ENCODE measurements around the gene ZFP36.

ZFP36 gene

DNA sequence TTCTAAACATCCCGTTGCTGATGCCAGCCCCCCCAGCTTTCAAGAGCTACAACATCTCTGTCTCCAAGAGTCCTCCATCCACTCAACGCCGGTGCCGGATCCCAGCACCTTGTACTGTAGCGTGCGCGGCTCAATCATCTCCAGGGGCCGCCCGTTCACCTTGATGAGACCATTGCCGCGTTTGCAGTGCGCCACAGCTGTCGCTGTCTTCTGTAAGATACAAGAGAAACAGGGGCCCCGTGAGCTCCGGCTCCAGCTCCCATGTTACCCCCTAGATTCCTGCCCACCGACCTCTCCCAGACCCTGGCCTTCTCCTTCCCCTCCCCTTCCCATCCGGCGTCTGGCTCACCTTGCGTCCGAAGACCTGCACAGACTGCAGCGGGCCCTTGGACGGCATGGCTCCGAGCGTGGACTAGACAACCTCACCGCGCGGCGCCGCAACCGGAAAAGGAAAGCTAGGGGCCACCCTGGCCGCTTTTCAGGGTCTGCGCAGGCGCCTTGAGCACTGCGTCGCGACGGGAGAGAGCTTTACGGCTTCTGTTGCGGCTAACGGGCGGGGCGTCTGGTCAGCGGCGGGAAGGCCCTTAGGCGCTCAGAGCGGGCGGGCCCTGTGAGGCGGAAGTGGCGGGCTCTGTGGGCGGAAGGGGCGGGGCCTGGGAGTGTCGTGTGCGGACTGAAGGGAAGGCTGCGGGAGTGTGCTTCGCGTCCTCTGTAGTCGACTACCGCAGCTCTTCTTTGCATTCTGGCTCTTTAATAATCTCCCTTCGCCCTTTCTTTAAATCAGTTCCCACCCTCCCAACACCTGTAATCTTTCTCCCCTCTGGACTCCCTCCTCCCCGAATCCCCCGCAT is 29.1 kb downstream of the ZFP36 start, which contains the start of gene RPS16:
Gene RPS16 (minus strand): TSS at position 451 of the 851 bp plus-strand sequence. CDS start 54 bp downstream, at position 397.
- H3K9ac ChIP-seq (ENCODE audit: low read depth, low read length, poor library complexity), result peak within 1 kb of the TSS; percentile 99
- no peak within 1 kb of the TSS for H2BK15ac ChIP-seq (ENCODE audit: low read length)
- no peaks in the 10 kb centered on the region for H3K9me3 ChIP-seq (replicated peaks in 1 of 2; ENCODE audit: control insufficient read depth in 2 of 2, insufficient read depth in 1 of 2, low read depth in 1 of 2, low read length in 2 of 2)
- peak within 1 kb of the TSS; percentile 14 for H2BK12ac ChIP-seq (ENCODE audit: low read length)
- peak within 1 kb of the TSS; percentile 100 for H3K23ac ChIP-seq (ENCODE audit: low read depth, low read length, poor library complexity)
- peak within 1 kb of the TSS; percentile 85 for H3K14ac ChIP-seq (ENCODE audit: low read length)
- peak within 1 kb of the TSS; percentile 97 for H3K18ac ChIP-seq (ENCODE audit: low read length)
- H3K4me3 ChIP-seq (ENCODE audit: low read length in 2 of 2), result peak within 1 kb of the TSS; percentile 68 to 97
- no peaks in the 10 kb centered on the region for H3K27me3 ChIP-seq (ENCODE audit: control insufficient read depth in 3 of 3, insufficient read depth in 3 of 3, low read depth in 1 of 3, low read length in 3 of 3)
- no CpG with 5 or more reads among the region's 61 CpGs for WGBS, 2 donors (ENCODE audit: extremely low coverage in 2 of 2, insufficient read length in 2 of 2, insufficient replicate concordance in 1 of 2)
- peaks cover 3 to 9% of the 10 kb centered on the region in 2 donors for H3K4me1 ChIP-seq (ENCODE audit: control insufficient read depth in 2 of 2, insufficient read depth in 1 of 2, low read depth in 1 of 2, low read length in 2 of 2)
- no peak within 1 kb of the TSS for H4K8ac ChIP-seq (ENCODE audit: low read depth, low read length)
- H2AK5ac ChIP-seq (ENCODE audit: low read depth, low read length), result peak within 1 kb of the TSS; percentile 49
- peak within 1 kb of the TSS; percentile 91 for H3K4ac ChIP-seq (ENCODE audit: low read length)
- peaks cover 11% of the 10 kb centered on the region for H3K79me1 ChIP-seq (ENCODE audit: low read depth, low read length)
- peak within 1 kb of the TSS; percentile 70 for H3K27ac ChIP-seq (replicated peaks; ENCODE audit: low read length)
- no peak within 1 kb of the TSS for H2BK120ac ChIP-seq (ENCODE audit: low read depth, low read length)
- H2AFZ ChIP-seq (ENCODE audit: low read length), result peak within 1 kb of the TSS; percentile 51
- DNase-seq (ENCODE audit: low spot score), result peak; percentile 94
- H2BK5ac ChIP-seq (ENCODE audit: low read length), result no peak within 1 kb of the TSS
- H3K4me2 ChIP-seq (ENCODE audit: insufficient read depth, low read length, poor library complexity, severe bottlenecking), result peak within 1 kb of the TSS; percentile 75
- peak within 1 kb of the TSS; percentile 64 for H4K91ac ChIP-seq (ENCODE audit: low read depth, low read length, poor library complexity)
- H3K36me3 ChIP-seq (replicated peaks in 1 of 2; ENCODE audit: control insufficient read depth in 2 of 2, insufficient read depth in 2 of 2, low read length in 2 of 2), result peaks cover 29 to 31% of the 10 kb centered on the region in 2 donors

GRCh38 chr19:39436350-39436716 is 29.7 kb downstream of the ZFP36 start:
- no peak overlapping the region for H3K23ac ChIP-seq (ENCODE audit: low read depth, low read length, poor library complexity)
- H2AK5ac ChIP-seq (ENCODE audit: low read depth, low read length), result no peak overlapping the region
- H3K4ac ChIP-seq (ENCODE audit: low read length), result no peak overlapping the region
- peak overlapping the region; percentile 70 for H3K27ac ChIP-seq (replicated peaks; ENCODE audit: low read length)
- no peak overlapping the region for H2BK5ac ChIP-seq (ENCODE audit: low read length)
- H2BK15ac ChIP-seq (ENCODE audit: low read length), result no peak overlapping the region
- H3K79me1 ChIP-seq (ENCODE audit: low read depth, low read length), result peaks cover 11% of the 10 kb centered on the region
- H3K36me3 ChIP-seq (replicated peaks in 1 of 2; ENCODE audit: control insufficient read depth in 2 of 2, insufficient read depth in 2 of 2, low read length in 2 of 2), result peaks cover 24 to 31% of the 10 kb centered on the region in 2 donors
- DNase-seq (ENCODE audit: low spot score), result no peak
- H2AFZ ChIP-seq (ENCODE audit: low read length), result peak overlapping the region; percentile 51
- no peaks in the 10 kb centered on the region for H3K9me3 ChIP-seq (replicated peaks in 1 of 2; ENCODE audit: control insufficient read depth in 2 of 2, insufficient read depth in 1 of 2, low read depth in 1 of 2, low read length in 2 of 2)
- H2BK120ac ChIP-seq (ENCODE audit: low read depth, low read length), result no peak overlapping the region
- H3K18ac ChIP-seq (ENCODE audit: low read length), result no peak overlapping the region
- no peak overlapping the region for H4K8ac ChIP-seq (ENCODE audit: low read depth, low read length)
- peak overlapping the region; percentile 68 to 79 for H3K4me3 ChIP-seq (ENCODE audit: low read length in 2 of 2)
- WGBS, 2 donors (ENCODE audit: extremely low coverage in 2 of 2, insufficient read length in 2 of 2, insufficient replicate concordance in 1 of 2), result no CpG with 5 or more reads among the region's 2 CpGs
- peak overlapping the region; percentile 66 for H3K9ac ChIP-seq (ENCODE audit: low read depth, low read length, poor library complexity)
- H4K91ac ChIP-seq (ENCODE audit: low read depth, low read length, poor library complexity), result no peak overlapping the region
- H2BK12ac ChIP-seq (ENCODE audit: low read length), result no peak overlapping the region
- peak overlapping the region; percentile 75 for H3K4me2 ChIP-seq (ENCODE audit: insufficient read depth, low read length, poor library complexity, severe bottlenecking)
- H3K4me1 ChIP-seq (ENCODE audit: control insufficient read depth in 2 of 2, insufficient read depth in 1 of 2, low read depth in 1 of 2, low read length in 2 of 2), result peaks cover 3 to 9% of the 10 kb centered on the region in 2 donors
- no peaks in the 10 kb centered on the region for H3K27me3 ChIP-seq (ENCODE audit: control insufficient read depth in 3 of 3, insufficient read depth in 3 of 3, low read depth in 1 of 3, low read length in 3 of 3)
- H3K14ac ChIP-seq (ENCODE audit: low read length), result no peak overlapping the region

DNA sequence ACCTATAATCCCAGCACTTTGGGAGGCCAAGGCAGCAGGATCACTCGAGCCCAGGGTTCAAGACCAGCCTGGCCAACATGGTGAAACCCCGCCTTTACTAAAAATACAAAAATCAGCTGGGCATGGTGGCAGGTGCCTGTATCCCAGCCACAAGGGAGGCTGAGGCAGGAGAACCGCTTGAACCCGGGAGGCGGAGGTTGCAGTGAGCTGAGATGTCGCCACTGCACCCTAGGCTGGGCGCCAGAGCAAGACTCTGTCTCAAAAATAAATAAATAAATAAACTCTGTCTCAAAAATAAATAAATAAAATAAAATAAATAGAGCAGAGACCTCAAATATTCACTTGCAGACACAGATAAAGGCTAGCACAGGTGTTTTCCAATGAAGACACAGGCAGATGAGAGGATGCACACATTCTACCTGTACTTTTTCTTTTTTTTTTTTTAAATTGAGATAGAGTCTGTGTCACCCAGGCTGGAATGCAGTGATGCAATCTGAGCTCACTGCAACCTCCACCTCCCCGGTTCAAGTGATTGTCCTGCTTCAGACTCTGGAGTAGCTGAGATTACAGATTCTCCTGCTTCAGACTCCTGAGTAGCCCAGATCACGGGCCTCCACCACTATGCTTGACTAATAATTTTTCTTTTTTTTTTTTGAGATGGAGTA is 31.8 kb downstream of the ZFP36 start:
- Histone ChIP-seq H2AK5ac (ENCODE audit: low read depth, low read length) (no peak overlapping the region), H3K27ac (replicated peaks; ENCODE audit: low read length) (no peak overlapping the region), H3K18ac (ENCODE audit: low read length) (no peak overlapping the region), H3K14ac (ENCODE audit: low read length) (no peak overlapping the region), H3K9me3 (replicated peaks in 1 of 2; ENCODE audit: control insufficient read depth in 2 of 2, insufficient read depth in 1 of 2, low read depth in 1 of 2, low read length in 2 of 2) (no peaks in the 10 kb centered on the region), H2BK120ac (ENCODE audit: low read depth, low read length) (no peak overlapping the region), H4K8ac (ENCODE audit: low read depth, low read length) (no peak overlapping the region), H3K4me3 (ENCODE audit: low read length in 2 of 2) (no peak overlapping the region), H2BK15ac (ENCODE audit: low read length) (no peak overlapping the region), H4K91ac (ENCODE audit: low read depth, low read length, poor library complexity) (no peak overlapping the region), H3K4me2 (ENCODE audit: insufficient read depth, low read length, poor library complexity, severe bottlenecking) (no peak overlapping the region), H3K27me3 (ENCODE audit: control insufficient read depth in 3 of 3, insufficient read depth in 3 of 3, low read depth in 1 of 3, low read length in 3 of 3) (no peaks in the 10 kb centered on the region), H2BK5ac (ENCODE audit: low read length) (no peak overlapping the region), H3K79me1 (ENCODE audit: low read depth, low read length) (peaks cover 11% of the 10 kb centered on the region), H3K23ac (ENCODE audit: low read depth, low read length, poor library complexity) (no peak overlapping the region), H2BK12ac (ENCODE audit: low read length) (no peak overlapping the region), H3K36me3 (replicated peaks in 1 of 2; ENCODE audit: control insufficient read depth in 2 of 2, insufficient read depth in 2 of 2, low read length in 2 of 2) (peaks cover 13 to 16% of the 10 kb centered on the region in 2 donors), H3K9ac (ENCODE audit: low read depth, low read length, poor library complexity) (no peak overlapping the region), H3K4ac (ENCODE audit: low read length) (no peak overlapping the region), H3K4me1 (ENCODE audit: control insufficient read depth in 2 of 2, insufficient read depth in 1 of 2, low read depth in 1 of 2, low read length in 2 of 2) (peaks cover 3 to 9% of the 10 kb centered on the region in 2 donors), H2AFZ (ENCODE audit: low read length) (no peak overlapping the region)
- no CpG with 5 or more reads among the region's 9 CpGs for WGBS, 2 donors (ENCODE audit: extremely low coverage in 2 of 2, insufficient read length in 2 of 2, insufficient replicate concordance in 1 of 2)
- no peak for DNase-seq (ENCODE audit: low spot score)

All from neuronal stem cell (in vitro differentiated cells).